GM19043 (cell line): ENCODE data around the gene MYT1.
"Not testable (repeated sequence)": the region's sequence is repeated elsewhere in the genome, so short reads cannot be mapped to it uniquely, and the experiment has no call there.

Experiments used
- ATAC-seq: cut with Tn5 transposase; IDR thresholded peaks from one replicate; pipeline ENCODE4 v1.9.1; 2021; ENCODE audit warnings: low read depth; ENCODE audit not compliant: unreplicated experiment

The MYT1 gene

DNA sequence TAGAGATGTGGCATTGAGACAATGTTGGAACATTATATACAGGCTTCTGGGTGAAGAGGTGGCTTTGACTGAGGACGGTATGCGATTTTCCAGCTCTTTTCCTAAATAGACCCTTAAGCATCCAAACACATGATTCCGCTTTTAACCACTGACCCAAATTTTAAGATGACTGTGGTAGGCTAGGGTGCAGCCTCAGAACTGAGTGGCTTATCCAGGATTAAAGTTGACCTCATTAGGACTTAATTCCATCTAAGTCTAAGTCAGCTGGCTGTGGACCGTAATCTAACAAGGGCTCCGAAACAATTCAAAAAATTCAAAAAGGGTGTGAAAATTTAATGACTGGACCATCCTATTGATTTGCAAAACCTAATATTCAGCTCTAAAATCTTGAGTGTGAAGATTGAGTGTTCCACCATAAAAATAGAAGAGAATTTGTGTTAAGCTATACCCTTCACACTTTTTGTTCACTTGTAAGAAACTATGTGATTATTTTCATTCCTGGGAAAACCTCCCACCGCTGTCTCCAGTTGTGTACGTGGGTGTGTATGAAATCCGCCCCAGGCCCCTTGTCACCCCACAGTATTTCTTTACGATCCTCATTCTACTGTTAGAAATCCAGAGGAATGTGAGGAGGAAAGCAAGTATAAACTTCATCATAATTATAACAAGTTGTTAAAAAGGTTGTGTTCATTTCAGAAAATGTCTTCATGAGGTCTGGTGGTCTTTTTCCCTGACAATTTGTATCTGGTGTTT, 94.0 kb downstream of the MYT1 start:
- no peak for ATAC-seq

GRCh38 chr20:64260239-64260638, 96.0 kb downstream of the MYT1 start:
- no peak for ATAC-seq

GRCh38 chr20:64261138-64261537, 96.9 kb downstream of the MYT1 start:
- no peak for ATAC-seq

GRCh38 chr20:64264091-64264490, 99.8 kb downstream of the MYT1 start:
- ATAC-seq, result no peak

DNA sequence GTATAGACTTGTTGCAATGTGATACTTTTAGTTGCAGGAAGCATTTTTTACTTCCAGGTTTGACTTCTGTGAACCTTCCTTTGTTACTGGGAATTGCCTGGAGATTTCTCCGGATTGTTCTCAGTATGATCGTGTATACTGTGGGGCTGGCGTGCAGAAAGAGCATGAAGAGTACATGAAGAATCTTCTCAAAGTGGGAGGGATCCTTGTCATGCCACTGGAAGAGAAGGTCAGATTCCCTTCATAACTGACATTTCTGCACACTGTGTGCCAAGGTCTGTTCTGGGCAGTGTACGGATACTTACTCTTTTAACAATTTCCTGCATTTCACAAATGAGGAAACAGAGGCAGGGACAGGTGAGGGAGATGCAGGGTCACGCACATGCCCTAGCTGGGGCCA, 100.9 kb downstream of the MYT1 start:
- ATAC-seq, result no peak

DNA sequence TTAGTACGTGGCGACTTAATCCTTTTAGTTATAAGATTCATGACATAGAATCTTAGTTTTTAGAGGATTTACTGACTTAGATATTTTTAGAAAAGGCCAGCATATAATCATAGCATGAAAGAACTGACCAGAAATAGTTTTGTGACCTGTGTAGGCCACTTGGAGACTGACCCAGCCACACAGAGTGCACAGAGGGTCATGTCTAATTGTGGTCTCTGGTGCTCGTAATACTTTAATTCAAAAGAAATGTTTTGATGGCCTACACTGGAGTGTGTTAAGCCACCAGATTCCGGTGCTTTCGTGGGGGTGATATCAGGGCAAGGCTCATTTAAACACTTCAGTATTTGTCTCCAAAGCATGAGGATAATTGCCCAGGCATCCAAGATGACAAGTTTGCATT, 102.7 kb downstream of the MYT1 start:
- no peak for ATAC-seq

GRCh38 chr20:64268174-64268573, 103.9 kb downstream of the MYT1 start:
- ATAC-seq, result no peak

DNA sequence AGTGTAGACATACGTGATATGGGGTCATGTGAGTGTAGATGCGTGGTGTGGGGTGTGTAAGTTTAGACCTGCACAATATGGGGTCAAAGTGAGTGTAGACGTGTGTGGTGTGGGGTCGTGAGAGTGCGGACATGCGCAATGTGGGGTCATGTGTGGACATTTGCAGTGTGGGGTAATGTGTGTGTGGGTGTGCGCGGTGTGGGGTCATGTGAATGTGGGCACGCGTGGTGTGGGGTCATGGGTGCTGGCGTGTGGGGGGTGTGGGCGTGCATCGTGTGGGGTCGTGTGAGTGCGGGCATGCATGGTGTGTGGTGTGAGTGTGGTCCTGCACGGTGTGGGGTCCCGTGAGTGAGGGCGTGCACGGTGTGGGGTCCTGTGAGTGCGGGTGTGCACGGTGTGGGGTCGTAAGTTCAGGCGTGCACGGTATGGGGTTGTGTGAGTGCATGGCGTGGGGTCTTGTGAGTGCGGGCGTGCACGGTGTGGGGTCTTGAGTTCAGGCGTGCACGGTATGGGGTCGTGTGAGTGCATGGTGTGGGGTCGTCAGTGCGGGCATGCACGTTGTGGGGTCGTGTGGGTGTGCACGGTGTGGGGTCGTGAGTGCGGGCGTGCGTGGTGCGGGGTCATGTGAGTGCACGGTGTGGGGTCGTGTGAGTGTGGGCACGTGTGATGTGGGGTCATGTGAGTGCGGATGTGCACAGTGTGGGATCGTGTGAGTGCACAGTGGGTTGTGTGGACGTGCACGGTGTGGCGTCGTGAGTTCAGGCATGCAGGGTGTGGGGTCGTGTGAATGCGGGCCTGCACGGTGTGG, 105.6 kb downstream of the MYT1 start:
- ATAC-seq, result no peak

DNA sequence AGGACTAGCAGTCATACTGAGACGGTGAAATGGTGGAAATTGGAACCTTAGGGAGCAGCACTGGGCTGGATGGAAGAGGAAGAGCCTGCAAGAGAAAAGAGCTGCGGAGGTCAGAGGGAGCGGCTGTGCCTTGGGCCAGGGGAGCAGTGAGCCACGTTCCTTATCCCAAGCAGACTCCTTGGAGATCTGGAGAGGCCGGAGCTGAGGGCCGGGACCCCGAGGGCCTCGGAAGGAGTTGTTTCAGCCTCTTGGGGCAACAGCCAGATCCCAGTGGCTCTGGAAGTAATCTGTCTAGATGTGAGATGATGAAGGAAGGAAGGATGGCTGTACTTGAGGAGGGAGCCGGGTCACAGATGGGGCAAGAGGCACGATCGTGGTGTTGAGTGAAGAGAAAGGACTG, 107.4 kb downstream of the MYT1 start:
- no peak for ATAC-seq

GRCh38 chr20:64273109-64273508, 108.9 kb downstream of the MYT1 start:
- ATAC-seq, result no peak

GRCh38 chr20:64276817-64277216, 112.6 kb downstream of the MYT1 start:
- no peak for ATAC-seq

GRCh38 chr20:64277571-64278316, 113.5 kb downstream of the MYT1 start:
- no peak for ATAC-seq

GRCh38 chr20:64278317-64278681, 114.0 kb downstream of the MYT1 start:
- no peak for ATAC-seq

DNA sequence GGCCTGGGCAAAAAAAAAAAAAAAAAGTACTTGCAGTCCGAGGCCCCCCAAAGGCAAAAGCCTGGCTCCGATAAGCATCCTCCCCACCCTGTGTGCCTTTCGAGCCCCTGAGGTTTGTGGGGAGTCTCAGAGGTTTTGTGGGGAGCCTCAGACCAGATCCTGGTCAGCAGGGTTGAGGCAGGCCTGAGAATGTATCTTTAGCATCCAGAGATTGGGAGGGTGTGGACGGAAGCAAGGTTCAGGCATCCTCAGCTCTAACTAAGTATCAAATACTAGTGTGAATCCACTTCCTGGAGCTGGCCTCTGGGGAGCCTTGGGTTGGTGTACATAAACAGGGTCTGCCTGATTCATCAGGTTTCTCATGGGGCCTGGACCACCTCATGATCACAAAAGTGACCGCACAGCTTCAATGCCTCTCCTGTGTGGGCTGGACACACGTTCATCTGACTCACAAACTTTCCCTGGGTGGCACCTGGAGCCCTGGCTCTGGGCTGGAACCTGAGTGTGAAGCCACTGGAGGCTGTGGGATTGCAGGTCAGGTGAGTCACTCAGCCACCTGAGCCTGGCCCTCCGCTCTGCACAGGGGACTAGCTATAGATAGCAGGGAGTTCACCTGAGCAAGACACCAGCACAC, 115.7 kb downstream of the MYT1 start:
- ATAC-seq, result no peak

DNA sequence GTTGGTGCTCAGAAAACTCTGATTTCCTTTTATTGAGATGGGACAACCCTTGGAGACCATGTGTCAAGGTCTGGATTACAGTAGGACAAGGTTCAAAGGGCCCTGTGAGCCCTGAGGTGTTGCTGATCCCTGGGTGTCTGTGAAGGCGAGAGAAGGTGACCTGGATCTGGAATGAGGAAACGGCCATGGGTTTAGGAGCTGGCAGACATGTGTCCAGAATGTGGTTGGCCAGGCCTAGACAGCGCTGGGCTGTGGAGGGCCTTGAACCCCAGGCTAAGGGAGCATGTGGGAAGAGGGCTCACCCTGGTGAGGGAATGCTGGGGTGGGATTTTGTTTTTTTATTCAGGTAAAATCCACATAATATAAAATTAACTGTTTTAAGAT, 116.2 kb downstream of the MYT1 start:
- ATAC-seq, result no peak

GRCh38 chr20:64283646-64284045, 119.4 kb downstream of the MYT1 start:
- ATAC-seq, result no peak

- peak; percentile 85 for ATAC-seq
These were observed 121.6 kb downstream of the MYT1 start for GRCh38 chr20:64285579-64286446.

GRCh38 chr20:64286447-64287263, 122.4 kb downstream of the MYT1 start:
- ATAC-seq, result not testable (repeated sequence)

GRCh38 chr20:64287264-64287590, 123.0 kb downstream of the MYT1 start:
- not testable (repeated sequence) for ATAC-seq
